Gastrocnemius medialis (tissue), 4 donors: Measurements from ENCODE around the gene PPCS. TPM values are rescaled to one million over a fixed set of nuclear protein-coding genes. Genes with fewer than 3 reads are reported as not detected.
A peak's percentile ranks its signal among the peaks of the same experiment; 100 is the strongest.

Experiments
- ATAC-seq, 2 donors: fragments of 150-250 bp; one replicate each; pipeline ENCODE4 v1.9.1; 2016
- DNase-seq, 2 donors: peaks; one replicate each; pipeline ENCODE4 v3.0.0-alpha.2; 2019
- H3K27ac ChIP-seq, 4 donors: fragments of 200-600 bp; sonication (generic); 1 replicate in 1 of 4; 2 replicates in 3 of 4; pipeline ENCODE4 v1.5.1; 2016 to 2018; ENCODE audit warnings: mild to moderate bottlenecking in 2 of 4, moderate library complexity in 1 of 4
- H3K27me3 ChIP-seq, 3 donors: fragments of 200-600 bp; sonication (generic) in 2 of 3; 1 replicate in 1 of 3; 2 replicates in 2 of 3; pipeline versions ENCODE4 v1.5.1 to v1.6.0; 2016 to 2019; ENCODE audit warnings: mild to moderate bottlenecking in 1 of 3, moderate library complexity in 1 of 3
- H3K36me3 ChIP-seq, 2 donors: fragments of 200-600 bp; sonication (generic) in 1 of 2; one replicate each; pipeline ENCODE4 v1.5.1; 2017 to 2018
- H3K4me1 ChIP-seq, 2 donors: fragments of 200-600 bp; sonication (generic) in 1 of 2; one replicate each; pipeline ENCODE4 v1.5.1; 2016 to 2017; ENCODE audit warnings: mild to moderate bottlenecking in 2 of 2
- H3K4me3 ChIP-seq, 4 donors: fragments of 200-600 bp; sonication (generic) in 3 of 4; 1 replicate in 1 of 4; 2 replicates in 3 of 4; pipeline ENCODE4 v1.5.1; 2016 to 2019; ENCODE audit warnings: mild to moderate bottlenecking in 2 of 4
- H3K9me3 ChIP-seq, 3 donors: fragments of 200-600 bp; sonication (generic) in 2 of 3; 1 replicate in 1 of 3; 2 replicates in 2 of 3; pipeline ENCODE4 v1.5.1; 2016 to 2019
- POLR2A ChIP-seq, 2 donors: fragments of 450-650 bp; IDR thresholded peaks; one replicate each; pipeline ENCODE4 v1.6.1; 2017; ENCODE audit warnings: antibody characterized with exemption in 2 of 2, mild to moderate bottlenecking in 2 of 2, moderate library complexity in 2 of 2
- in situ Hi-C, 4 donors: fragments of 200-750 bp; cut with MboI; loops; one replicate each; pipeline versions ENCODE4 v1.15.0 to v1.8.0; 2017; ENCODE audit warnings: low sequenced_read_pairs in 4 of 4
- intact Hi-C: fragments of 100-400 bp; cut with DNase I; formaldehyde crosslinking; loops from one replicate; pipeline ENCODE4 v1.15.1; 2023; ENCODE audit warnings: low total_unique reads
- total RNA-seq, 4 donors: library from RNA; depleted of rRNA; stranded (reverse); fragments of >200 nt; gene quantifications; one replicate each; pipeline versions ENCODE4 v1.1.0 to v1.2.3, GENCODE V29; 2016
- TF ChIP-seq, protein P1 (sequence below), 5 experiments: fragments of 450-650 bp in 3 of 5; fragments of 200-600 bp in 2 of 5; sonication (generic) in 2 of 5; IDR thresholded peaks in 4 of 5; conservative IDR thresholded peaks in 1 of 5; 1 replicate in 4 of 5; 2 replicates in 1 of 5; pipeline ENCODE4 v1.5.1; 2016 to 2019; ENCODE audit warnings: antibody characterized with exemption in 5 of 5, mild to moderate bottlenecking in 3 of 5, moderate library complexity in 3 of 5

Gene PPCS
- total RNA-seq, 4 donors from 2014 or later: 31.7 to 55.1 (median 42.1) TPM

DNA sequence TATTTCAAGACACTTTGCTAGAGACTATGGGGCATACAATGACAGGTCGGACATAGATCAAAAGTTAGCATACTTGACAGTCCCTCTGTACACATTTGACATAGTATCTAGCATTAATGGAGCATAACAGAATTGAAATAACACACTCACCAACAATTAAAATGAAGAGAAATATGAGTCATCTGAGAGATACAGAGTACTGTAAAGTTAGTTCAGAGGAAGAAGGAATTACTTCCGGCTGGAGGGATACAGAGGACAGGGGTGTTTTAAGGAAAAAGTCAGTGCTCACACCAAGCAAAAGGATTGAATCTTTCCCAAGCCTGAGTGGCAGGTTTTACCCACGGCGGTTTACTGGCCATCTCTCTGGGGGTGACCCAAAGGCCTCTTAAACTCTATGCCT, 3.0 kb upstream of the PPCS start:
- no peak overlapping the region for H3K27ac ChIP-seq
- no peak overlapping the region for H3K4me3 ChIP-seq
- ATAC-seq (no peak), DNase-seq (no peak)
- intact Hi-C loops: loop anchor here (10.0 kb wide), 1 partner anchor 279 kb away; no protein-coding TSS in a partner anchor
- no peaks in the 10 kb centered on the region for H3K9me3 ChIP-seq
- TF ChIP-seq POLR2A (IDR thresholded peaks at IDR 0.05): no peak
- TF ChIP-seq, protein P1, sequence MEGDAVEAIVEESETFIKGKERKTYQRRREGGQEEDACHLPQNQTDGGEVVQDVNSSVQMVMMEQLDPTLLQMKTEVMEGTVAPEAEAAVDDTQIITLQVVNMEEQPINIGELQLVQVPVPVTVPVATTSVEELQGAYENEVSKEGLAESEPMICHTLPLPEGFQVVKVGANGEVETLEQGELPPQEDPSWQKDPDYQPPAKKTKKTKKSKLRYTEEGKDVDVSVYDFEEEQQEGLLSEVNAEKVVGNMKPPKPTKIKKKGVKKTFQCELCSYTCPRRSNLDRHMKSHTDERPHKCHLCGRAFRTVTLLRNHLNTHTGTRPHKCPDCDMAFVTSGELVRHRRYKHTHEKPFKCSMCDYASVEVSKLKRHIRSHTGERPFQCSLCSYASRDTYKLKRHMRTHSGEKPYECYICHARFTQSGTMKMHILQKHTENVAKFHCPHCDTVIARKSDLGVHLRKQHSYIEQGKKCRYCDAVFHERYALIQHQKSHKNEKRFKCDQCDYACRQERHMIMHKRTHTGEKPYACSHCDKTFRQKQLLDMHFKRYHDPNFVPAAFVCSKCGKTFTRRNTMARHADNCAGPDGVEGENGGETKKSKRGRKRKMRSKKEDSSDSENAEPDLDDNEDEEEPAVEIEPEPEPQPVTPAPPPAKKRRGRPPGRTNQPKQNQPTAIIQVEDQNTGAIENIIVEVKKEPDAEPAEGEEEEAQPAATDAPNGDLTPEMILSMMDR (IDR thresholded peaks at IDR 0.05 in 4 of 5, conservative IDR thresholded peaks at IDR 0.05 in 1 of 5): no peak
- H3K36me3 ChIP-seq: peaks cover 0 to under 1% of the 10 kb centered on the region in 2 donors
- H3K27me3 ChIP-seq: no peaks in the 10 kb centered on the region
- peaks cover 13 to 19% of the 10 kb centered on the region in 2 donors for H3K4me1 ChIP-seq
- in situ Hi-C loops: no loop called here

DNA sequence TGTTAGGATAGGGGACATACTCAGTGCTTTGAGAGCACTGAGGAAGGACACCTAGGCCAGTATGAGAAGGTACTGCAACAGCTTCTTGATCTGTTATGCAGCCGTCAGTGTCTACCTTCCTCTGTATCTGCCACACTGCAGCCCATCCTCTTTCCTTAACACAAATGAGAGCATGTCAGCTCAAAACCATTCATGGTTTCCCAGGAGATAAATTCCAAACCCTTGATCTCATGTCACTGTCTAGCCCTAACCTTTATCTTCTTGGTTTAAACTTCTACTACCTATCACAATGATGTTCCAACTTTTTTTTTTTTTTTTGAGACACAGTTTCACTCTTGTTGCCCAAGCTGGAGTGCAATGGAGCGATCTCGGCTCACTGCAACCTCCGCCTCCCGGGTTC, 1.9 kb upstream of the PPCS start:
- peaks cover 13 to 19% of the 10 kb centered on the region in 2 donors for H3K4me1 ChIP-seq
- no peaks in the 10 kb centered on the region for H3K27me3 ChIP-seq
- peaks cover 0 to 11% of the 10 kb centered on the region in 2 donors for H3K36me3 ChIP-seq
- TF ChIP-seq POLR2A (IDR thresholded peaks at IDR 0.05): no peak
- TF ChIP-seq, protein P1 (IDR thresholded peaks at IDR 0.05 in 4 of 5, conservative IDR thresholded peaks at IDR 0.05 in 1 of 5): no peak
- ATAC-seq (no peak), DNase-seq (no peak)
- H3K4me3 ChIP-seq: no peak overlapping the region
- H3K9me3 ChIP-seq: no peaks in the 10 kb centered on the region
- H3K27ac ChIP-seq: no peak overlapping the region
- intact Hi-C loops: loop anchor here (10.0 kb wide), 1 partner anchor 280 kb away; no protein-coding TSS in a partner anchor
- in situ Hi-C loops: no loop called here

DNA sequence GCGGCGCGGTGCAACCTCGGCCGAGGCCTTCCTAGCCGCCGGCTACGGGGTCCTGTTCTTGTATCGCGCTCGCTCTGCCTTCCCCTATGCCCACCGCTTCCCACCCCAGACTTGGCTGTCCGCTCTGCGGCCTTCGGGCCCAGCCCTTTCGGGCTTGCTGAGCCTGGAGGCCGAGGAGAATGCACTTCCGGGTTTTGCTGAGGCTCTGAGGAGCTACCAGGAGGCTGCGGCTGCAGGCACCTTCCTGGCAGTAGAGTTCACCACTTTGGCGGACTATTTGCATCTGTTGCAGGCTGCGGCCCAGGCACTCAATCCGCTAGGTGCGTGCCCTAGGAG, 379 bp downstream of the PPCS start:
- in situ Hi-C loops: no loop called here
- Histone ChIP-seq H3K36me3 (peaks cover 0 to 30% of the 10 kb centered on the region in 2 donors), H3K4me3 (peak overlapping the region; percentile 86 to 99 (median 90)), H3K4me1 (peaks cover 13 to 19% of the 10 kb centered on the region in 2 donors), H3K9me3 (no peaks in the 10 kb centered on the region), H3K27me3 (no peaks in the 10 kb centered on the region), H3K27ac (peak overlapping the region; percentile 90 to 95 (median 94))
- intact Hi-C loops: loop anchor here (5.0 to 10.0 kb wide), 2 partner anchors 282 to 716 kb away; partner anchors contain the start of genes CFAP57 and EBNA1BP2
- TF ChIP-seq POLR2A (IDR thresholded peaks at IDR 0.05): no peak
- TF ChIP-seq, protein P1 (IDR thresholded peaks at IDR 0.05 in 4 of 5, conservative IDR thresholded peaks at IDR 0.05 in 1 of 5): no peak
- DNase-seq (peak; percentile 17 to 19), ATAC-seq (peak; percentile 38 to 53)

DNA sequence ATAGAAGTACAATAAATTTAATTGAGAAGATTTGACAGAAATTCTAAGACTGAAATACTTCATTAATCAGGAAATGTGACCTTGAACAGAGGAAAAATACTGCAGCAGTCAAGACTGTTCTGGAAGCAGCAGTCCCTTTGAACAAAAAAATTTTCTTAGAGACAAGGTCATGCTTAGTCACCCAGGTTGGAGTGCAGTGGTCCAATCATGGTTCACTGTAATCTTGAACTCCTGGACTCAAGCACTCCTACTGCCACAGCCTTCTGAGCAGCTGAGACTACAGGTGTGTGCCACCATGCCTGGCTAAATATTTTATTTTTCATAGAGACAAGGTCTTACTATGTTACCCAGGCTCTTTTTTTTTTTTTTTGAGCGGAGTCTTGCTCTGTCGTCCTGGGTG, 4.9 kb downstream of the PPCS start:
- Histone ChIP-seq H3K27ac (no peak overlapping the region), H3K9me3 (no peaks in the 10 kb centered on the region), H3K4me1 (peaks cover 23 to 25% of the 10 kb centered on the region in 2 donors), H3K27me3 (no peaks in the 10 kb centered on the region), H3K36me3 (peaks cover 0 to 30% of the 10 kb centered on the region in 2 donors), H3K4me3 (no peak overlapping the region)
- no peak for TF ChIP-seq POLR2A (IDR thresholded peaks at IDR 0.05)
- TF ChIP-seq, protein P1 (IDR thresholded peaks at IDR 0.05 in 4 of 5, conservative IDR thresholded peaks at IDR 0.05 in 1 of 5): no peak
- in situ Hi-C loops: no loop called here
- ATAC-seq (no peak), DNase-seq (no peak)
- intact Hi-C loops: loop anchor here (10.0 kb wide), 1 partner anchor 224 kb away; the partner anchor contains the start of gene YBX1
